K562 (cell line): ENCODE data around the gene HES3.

Experiments used
- CTCF ChIP-seq, 3 experiments: IDR thresholded peaks in 2 of 3; conservative IDR thresholded peaks in 1 of 3; 2 replicates each; pipeline ENCODE4 v1.5.1; 2011 to 2012; ENCODE audit warnings: low read length in 3 of 3, mild to moderate bottlenecking in 3 of 3, control low read depth in 2 of 3, improper control_type of control experiment in 1 of 3, inconsistent platforms in 1 of 3, low read depth in 1 of 3, mixed read lengths in 1 of 3, moderate library complexity in 1 of 3; ENCODE audit not compliant: insufficient read depth in 2 of 3
- ELK1 ChIP-seq: sonication (generic); formaldehyde crosslinking; IDR thresholded peaks from 2 replicates; pipeline ENCODE4 v1.8.1; 2022; ENCODE audit warnings: missing genetic modification reagents
- HMGXB4 ChIP-seq: sonication (generic); formaldehyde crosslinking; IDR thresholded peaks from 2 replicates; pipeline ENCODE4 v1.8.1; 2023; ENCODE audit warnings: mild to moderate bottlenecking, missing genetic modification reagents
- JUND ChIP-seq, 2 experiments: IDR thresholded peaks; 2 replicates in 1 of 2; 3 replicates in 1 of 2; pipeline ENCODE4 v1.6.1; 2011; ENCODE audit warnings: borderline replicate concordance in 2 of 2, low read depth in 2 of 2, low read length in 2 of 2, improper control_type of control experiment in 1 of 2, missing biosample characterization in 1 of 2, missing genetic modification characterization in 1 of 2, missing genetic modification reagents in 1 of 2
- MAFG ChIP-seq: fragments of 450-650 bp; conservative IDR thresholded peaks from 2 replicates; pipeline ENCODE4 v1.6.1; 2016; ENCODE audit warnings: missing genetic modification characterization, missing compliant biosample characterization
- MEF2A ChIP-seq: IDR thresholded peaks from 2 replicates; pipeline ENCODE4 v1.6.1; 2011; ENCODE audit warnings: low read depth, mild to moderate bottlenecking, low read length, moderate library complexity; ENCODE audit not compliant: control insufficient read depth
- PCBP1 ChIP-seq: fragments of 200-400 bp; formaldehyde crosslinking; IDR thresholded peaks from 2 replicates; pipeline ENCODE4 v1.6.1; 2018; ENCODE audit warnings: mild to moderate bottlenecking, low read depth, low read length; ENCODE audit not compliant: poor library complexity, severe bottlenecking
- SRF ChIP-seq, 2 experiments: fragments of 250-450, 450-650 bp in 1 of 2; sonication (Bioruptor Pico) in 1 of 2; sonication (generic) in 1 of 2; formaldehyde crosslinking; IDR thresholded peaks; 2 replicates each; pipeline versions ENCODE4 v1.5.0 to v1.5.1; 2020 to 2022; ENCODE audit warnings: mild to moderate bottlenecking in 1 of 2, missing genetic modification reagents in 1 of 2
- TEAD4 ChIP-seq, 2 experiments: sonication (generic) in 1 of 2; formaldehyde crosslinking in 1 of 2; IDR thresholded peaks; 2 replicates each; pipeline versions ENCODE4 v1.6.1 to v1.8.0; 2012 to 2022; ENCODE audit warnings: borderline replicate concordance in 1 of 2, inconsistent platforms in 1 of 2, low read length in 1 of 2, mild to moderate bottlenecking in 1 of 2, missing genetic modification reagents in 1 of 2
- TOE1 ChIP-seq, 2 experiments: fragments of 450-650 bp in 1 of 2; sonication (generic) in 1 of 2; formaldehyde crosslinking in 1 of 2; IDR thresholded peaks; 2 replicates each; pipeline versions ENCODE4 v1.7.1 to v1.8.0; 2016 to 2022; ENCODE audit warnings: borderline replicate concordance in 2 of 2, mild to moderate bottlenecking in 2 of 2, antibody characterized with exemption in 1 of 2, inconsistent platforms in 1 of 2, low read depth in 1 of 2, missing genetic modification reagents in 1 of 2, moderate library complexity in 1 of 2
- ZBTB33 ChIP-seq: sonication (generic); formaldehyde crosslinking; IDR thresholded peaks from 2 replicates; pipeline ENCODE4 v1.8.1; 2023; ENCODE audit warnings: mild to moderate bottlenecking, missing genetic modification reagents
- ZNF146 ChIP-seq: IDR thresholded peaks from one replicate; pipeline ENCODE4 v1.6.1; 2018; ENCODE audit warnings: missing compliant biosample characterization; ENCODE audit not compliant: unreplicated experiment
- ZNF511 ChIP-seq: sonication (generic); formaldehyde crosslinking; IDR thresholded peaks from 2 replicates; pipeline ENCODE4 v1.8.0; 2022; ENCODE audit warnings: mild to moderate bottlenecking, missing genetic modification reagents

- TF ChIP-seq TEAD4 (IDR thresholded peaks at IDR 0.05; ENCODE audit: low read length) (no peak), TEAD4 (CRISPR knock-in tag; IDR thresholded peaks at IDR 0.05; ENCODE audit: borderline replicate concordance) (no peak), MAFG (no peak), TOE1 (IDR thresholded peaks at IDR 0.05; ENCODE audit: borderline replicate concordance) (no peak), TOE1 (CRISPR knock-in tag; IDR thresholded peaks at IDR 0.05; ENCODE audit: borderline replicate concordance, low read depth) (no peak), ZBTB33 (CRISPR knock-in tag) (peak; percentile 72; the same call in 1 of the 2 replicates), MEF2A (no peak), CTCF (IDR thresholded peaks at IDR 0.05 in 2 of 3, conservative IDR thresholded peaks at IDR 0.05 in 1 of 3; ENCODE audit: insufficient read depth in 2 of 3, low read depth in 1 of 3, low read length in 3 of 3) (peak; percentile 47 to 53 (median 53)), JUND (IDR thresholded peaks at IDR 0.05; ENCODE audit: borderline replicate concordance, low read depth, low read length) (no peak), JUND (tag; IDR thresholded peaks at IDR 0.05; ENCODE audit: borderline replicate concordance, low read depth, low read length) (no peak), SRF (CRISPR knock-in tag; IDR thresholded peaks at IDR 0.05) (no peak), PCBP1 (no peak), ZNF511 (CRISPR knock-in tag) (no peak), ELK1 (CRISPR knock-in tag) (no peak), ZNF146 (no peak), HMGXB4 (CRISPR knock-in tag) (no peak)
Observed at GRCh38 chr1:6268415-6268814, 24.4 kb downstream of the HES3 start.
